Stimulated activated CD8-positive, alpha-beta memory T cell treated with anti-CD3 and anti-CD28 coated beads, Interleukin-4, amount 100 ng/mL, for 1 hour (primary cell): Measurements from ENCODE around the gene CFAP52.
"Not testable (repeated sequence)": the region's sequence is repeated elsewhere in the genome, so short reads cannot be mapped to it uniquely, and the experiment has no call there.

Source experiments
- DNase-seq, 2 donors: peaks; one replicate each; pipeline ENCODE4 v3.0.0-alpha.2; 2020; ENCODE audit warnings: low read depth in 2 of 2, low spot score in 1 of 2

The CFAP52 gene

GRCh38 chr17:9576521-9577372 is at the start of gene CFAP52:
TSS of gene CFAP52 (plus strand) at chr17:9576642. CDS start at chr17:9576696, 54 bp downstream.
- peak; percentile 17 to 60 for DNase-seq

DNA sequence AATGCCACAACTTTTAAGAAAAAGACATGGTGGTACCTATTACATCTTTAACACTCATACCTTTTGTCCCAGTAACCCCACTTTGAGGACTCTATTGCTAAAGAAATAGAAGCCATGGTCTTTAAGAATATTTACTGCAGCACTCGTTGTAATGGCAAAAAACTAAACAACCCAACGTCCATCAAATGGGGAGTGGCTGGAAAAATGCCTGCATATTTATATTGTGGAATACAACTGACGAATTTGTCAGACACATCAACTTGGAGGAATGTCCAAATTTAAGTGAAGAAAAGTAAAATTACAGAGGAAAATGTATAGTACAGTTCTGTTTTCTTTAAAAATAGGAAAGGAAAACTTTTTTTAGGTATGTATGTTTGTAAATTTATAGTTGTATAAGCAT is 48.7 kb upstream of the CFAP52 start:
- DNase-seq = no peak

DNA sequence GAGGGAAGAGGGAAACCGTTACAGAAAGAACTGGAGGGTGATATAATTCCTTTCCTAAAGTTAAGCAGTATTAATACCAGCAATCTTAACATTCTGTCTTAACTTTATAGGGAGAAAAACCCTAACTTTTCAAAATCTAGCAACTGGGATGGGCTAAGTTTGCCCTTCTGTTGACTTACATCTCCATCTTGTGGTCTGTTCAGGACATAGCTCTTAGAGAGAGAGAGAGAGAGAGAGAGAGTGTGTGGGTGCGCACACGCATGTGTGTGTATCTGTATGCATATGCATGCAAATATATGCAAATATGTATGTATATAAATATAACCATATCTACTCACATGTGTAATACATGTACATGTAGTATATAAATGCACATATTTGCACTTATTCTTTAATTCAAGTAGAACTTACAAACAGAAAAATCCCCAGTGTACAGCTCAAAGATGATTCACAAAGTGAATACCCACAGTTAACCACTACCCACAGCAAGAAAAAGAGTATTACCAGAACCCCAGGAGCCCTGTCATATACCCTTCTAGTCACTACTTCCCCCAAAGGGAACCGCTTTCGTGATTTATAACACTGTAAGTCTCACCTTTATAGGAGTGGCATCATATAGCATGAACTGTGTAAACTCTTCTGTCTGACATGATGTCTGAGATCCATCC is 47.3 kb upstream of the CFAP52 start:
- DNase-seq = no peak

- no peak for DNase-seq
Measured at GRCh38 chr17:9531034-9531433, 45.4 kb upstream of the CFAP52 start.

- no peak for DNase-seq
Measured at GRCh38 chr17:9532715-9533114, 43.7 kb upstream of the CFAP52 start.

DNA sequence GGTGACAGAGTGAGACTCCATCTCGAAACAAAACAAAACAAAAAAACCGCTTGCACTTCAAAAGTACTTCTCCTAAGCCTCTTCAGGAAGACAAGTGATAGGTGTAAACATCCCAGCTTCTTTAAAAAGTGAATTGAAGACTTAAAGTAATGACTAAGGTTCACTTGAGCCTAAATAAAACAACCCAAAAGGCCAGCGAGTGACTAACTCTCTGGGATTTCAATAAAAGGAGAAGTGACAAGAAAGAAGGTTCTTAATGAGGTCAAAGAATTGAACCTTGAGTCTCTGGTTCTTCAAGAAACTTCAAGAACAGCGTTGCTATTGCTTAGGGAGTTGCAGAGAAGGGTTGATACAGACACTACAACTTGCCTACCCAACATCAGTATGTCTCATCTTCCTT is 43.0 kb upstream of the CFAP52 start:
- no peak for DNase-seq

- no peak for DNase-seq
Measured at GRCh38 chr17:9536061-9536460, 40.4 kb upstream of the CFAP52 start.

- no peak for DNase-seq
Measured at GRCh38 chr17:9537177-9537776, 39.2 kb upstream of the CFAP52 start.

DNA sequence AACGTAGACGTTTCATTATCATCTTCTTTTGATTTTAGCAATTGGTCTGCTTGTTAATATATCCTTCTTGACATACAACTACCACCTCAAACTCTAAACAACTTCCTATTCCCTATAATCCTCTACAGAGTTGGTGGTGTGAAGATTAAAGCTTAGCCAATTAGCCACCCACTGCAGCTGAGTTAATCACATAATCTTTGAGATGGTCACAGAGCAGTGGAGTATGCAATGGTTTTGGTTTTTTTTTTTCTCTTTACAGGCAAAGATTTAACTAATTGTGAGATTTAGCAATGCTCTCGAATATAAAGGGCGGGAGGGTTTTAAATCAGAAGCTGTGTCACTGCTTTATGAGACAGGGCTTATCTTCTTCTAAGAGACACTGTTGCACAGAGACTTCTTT is 37.8 kb upstream of the CFAP52 start:
- DNase-seq = no peak

GRCh38 chr17:9541718-9542117 is 34.7 kb upstream of the CFAP52 start:
- DNase-seq = no peak

DNA sequence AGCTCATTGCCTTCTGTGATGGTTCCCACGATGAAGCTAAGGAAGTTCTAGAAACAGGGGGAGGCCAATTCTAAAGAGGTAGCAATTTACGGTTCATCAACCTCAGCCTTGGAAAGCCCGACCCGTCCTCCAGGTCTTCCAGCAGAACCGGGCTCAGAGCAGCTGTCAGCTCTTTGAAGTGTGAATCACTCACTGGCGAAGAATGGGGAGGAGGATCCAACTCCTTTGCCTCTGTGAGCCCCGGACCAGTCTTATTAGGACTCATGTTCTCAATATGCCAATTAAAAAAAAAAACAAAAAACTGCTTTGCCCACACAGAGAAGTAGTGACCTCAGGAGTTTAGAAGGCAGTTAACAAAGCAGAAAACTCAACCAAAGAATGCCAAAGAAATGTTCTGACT is 32.2 kb upstream of the CFAP52 start:
- DNase-seq = no peak

DNA sequence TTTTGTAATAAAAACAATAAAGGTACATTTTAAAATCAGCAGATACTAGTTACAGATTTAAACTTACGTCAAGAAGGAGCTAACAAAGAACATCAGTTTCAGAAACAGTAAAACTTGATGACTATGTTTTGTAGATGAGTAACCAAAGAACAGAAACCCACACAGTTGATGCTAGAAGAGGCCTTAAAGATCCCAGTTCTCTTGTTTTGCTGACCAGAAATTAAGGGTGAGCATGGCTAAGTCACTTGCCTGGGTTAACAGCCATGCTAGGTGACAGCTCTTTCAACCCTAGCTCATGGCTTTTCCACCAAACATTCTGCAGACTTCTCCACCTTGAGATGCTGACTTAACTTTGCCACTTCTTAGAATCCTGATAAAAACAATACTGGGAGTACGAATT is 27.2 kb upstream of the CFAP52 start:
- DNase-seq = no peak

DNA sequence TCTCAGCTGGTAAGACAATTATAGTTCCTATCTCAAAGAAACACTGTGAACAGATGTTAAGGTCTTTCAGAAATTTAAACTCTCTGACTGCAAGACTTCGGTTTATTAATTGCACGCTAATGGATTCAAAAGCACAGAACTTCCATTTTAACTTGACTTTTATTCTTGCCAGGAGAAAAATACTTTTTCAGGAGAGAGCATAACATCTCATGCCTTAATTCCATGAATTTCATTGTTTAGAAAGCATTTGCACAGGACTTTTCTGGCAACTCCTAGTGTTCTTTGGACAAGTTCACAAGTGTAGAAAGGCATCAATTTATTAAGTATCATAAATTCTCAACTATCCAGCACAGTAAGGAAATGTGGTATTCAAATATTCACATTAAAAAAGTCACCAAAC is 23.3 kb upstream of the CFAP52 start:
- DNase-seq = no peak

GRCh38 chr17:9553596-9553995 is 22.8 kb upstream of the CFAP52 start:
- no peak for DNase-seq

GRCh38 chr17:9554715-9555114 is 21.7 kb upstream of the CFAP52 start:
- DNase-seq = not testable (repeated sequence)

DNA sequence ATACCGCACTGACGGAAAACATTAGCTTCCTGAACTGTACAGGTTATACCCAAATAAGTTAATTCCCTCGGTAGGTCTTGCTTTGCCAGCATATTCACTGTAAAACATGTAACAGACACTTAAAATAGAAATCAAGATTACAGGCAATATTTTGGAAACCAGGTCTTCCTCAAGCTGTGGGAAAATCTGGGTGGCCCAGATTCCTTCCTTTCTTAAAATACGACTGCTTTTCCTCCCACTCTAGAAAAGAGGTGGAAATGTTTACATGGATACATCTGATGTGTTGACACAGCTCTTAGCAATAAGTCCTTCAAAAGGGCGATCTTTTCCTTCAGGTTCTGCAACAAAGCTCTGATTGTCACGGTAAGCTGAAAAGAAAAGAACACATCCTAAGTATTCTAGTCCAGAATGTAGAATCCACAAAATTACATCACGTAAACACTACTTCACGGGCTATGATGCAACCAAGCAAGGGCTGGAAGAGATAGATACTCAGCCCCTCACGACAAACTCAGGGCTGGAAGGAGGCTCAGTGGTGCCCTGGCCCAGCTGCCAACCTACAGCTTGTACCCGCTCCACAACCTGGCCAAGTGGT is 19.2 kb upstream of the CFAP52 start:
- DNase-seq = no peak

DNA sequence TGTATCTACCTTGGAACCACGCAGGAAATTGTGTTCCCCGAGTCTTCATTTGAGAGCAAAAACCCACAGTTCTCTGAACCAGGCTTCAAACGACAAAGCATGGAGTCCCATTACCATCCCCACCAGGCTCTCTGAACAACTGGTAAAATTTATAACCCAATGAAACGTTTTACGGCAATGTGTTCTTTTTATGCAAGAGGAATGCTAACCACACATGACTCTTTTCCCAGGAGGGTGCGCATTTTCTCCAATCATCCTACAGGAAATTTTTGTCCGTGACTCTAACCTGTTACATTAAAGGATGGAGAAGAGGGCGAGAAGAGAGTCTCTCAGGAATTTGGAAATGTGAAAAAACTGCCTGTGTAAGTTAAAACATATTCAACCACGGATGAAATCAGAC is 18.6 kb upstream of the CFAP52 start:
- DNase-seq = no peak

GRCh38 chr17:9564104-9564503 is 12.3 kb upstream of the CFAP52 start:
- DNase-seq = no peak

DNA sequence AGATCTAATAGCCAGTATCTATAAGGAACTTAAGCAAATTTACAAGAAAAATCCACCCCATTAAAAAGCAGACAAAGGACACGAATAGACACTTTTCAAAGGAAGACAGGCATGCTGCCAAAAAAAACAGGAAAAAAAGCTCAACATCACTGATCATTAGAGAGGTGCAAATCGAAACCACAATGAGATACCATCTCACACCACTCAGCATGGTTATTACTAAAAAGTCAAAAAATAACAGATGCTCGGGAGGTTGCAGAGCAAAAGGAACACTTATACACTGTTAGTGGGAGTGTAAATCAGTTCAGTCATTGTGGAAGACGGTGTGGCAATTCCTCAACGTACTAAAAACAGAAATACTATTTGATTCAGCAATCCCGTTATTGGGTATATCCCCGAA is 10.4 kb upstream of the CFAP52 start:
- no peak for DNase-seq

- DNase-seq = not testable (repeated sequence)
Measured at GRCh38 chr17:9566739-9567138, 9.7 kb upstream of the CFAP52 start.

- DNase-seq = no peak
Measured at GRCh38 chr17:9568004-9568403, 8.4 kb upstream of the CFAP52 start.
